K562 (cell line): ENCODE results near the gene ARHGDIA. TPM values are rescaled to one million over a fixed set of nuclear protein-coding genes. Genes with fewer than 3 reads are reported as not detected.

Source experiments
- CEBPZ ChIP-seq: fragments of 150-350 bp; IDR thresholded peaks from 2 replicates; pipeline ENCODE4 v1.6.1; 2014; ENCODE audit warnings: low read depth, mild to moderate bottlenecking, low read length, borderline replicate concordance
- ETS2 ChIP-seq: IDR thresholded peaks from 2 replicates; pipeline ENCODE4 v1.6.1; 2016; ENCODE audit warnings: borderline replicate concordance, missing genetic modification characterization, mild to moderate bottlenecking, moderate library complexity, missing compliant biosample characterization; ENCODE audit not compliant: poor library complexity, severe bottlenecking
- FOXK1 ChIP-seq: sonication (generic); formaldehyde crosslinking; IDR thresholded peaks from 2 replicates; pipeline ENCODE4 v1.8.0; 2022; ENCODE audit warnings: missing genetic modification reagents, mild to moderate bottlenecking, borderline replicate concordance
- NONO ChIP-seq, 2 experiments: fragments of 200-400 bp in 1 of 2; fragments of 450-650 bp in 1 of 2; formaldehyde crosslinking in 1 of 2; IDR thresholded peaks; 2 replicates each; pipeline ENCODE4 v1.6.1; 2017; ENCODE audit warnings: low read depth in 2 of 2, mild to moderate bottlenecking in 2 of 2, moderate library complexity in 2 of 2, low read length in 1 of 2
- PML ChIP-seq: IDR thresholded peaks from 2 replicates; pipeline ENCODE4 v1.6.1; 2012; ENCODE audit warnings: low read length, inconsistent platforms
- PTBP1 ChIP-seq: fragments of 200-400 bp; formaldehyde crosslinking; IDR thresholded peaks from 2 replicates; pipeline ENCODE4 v1.6.1; 2017; ENCODE audit warnings: low read depth, low read length
- RBBP5 ChIP-seq: fragments of 200-600 bp; sonication (generic); IDR thresholded peaks from 2 replicates; pipeline ENCODE4 v1.6.1; 2012; ENCODE audit warnings: borderline replicate concordance, mild to moderate bottlenecking, low read length, control low read depth, inconsistent platforms; ENCODE audit not compliant: insufficient read depth, poor library complexity, severe bottlenecking
- RFX7 ChIP-seq: fragments of 250-450 bp; sonication (Bioruptor Pico); IDR thresholded peaks from 2 replicates; pipeline ENCODE4 v1.5.1; 2021; ENCODE audit warnings: mild to moderate bottlenecking
- SAFB ChIP-seq: fragments of 200-400 bp; formaldehyde crosslinking; IDR thresholded peaks from 2 replicates; pipeline ENCODE4 v1.6.1; 2017; ENCODE audit warnings: low read depth, low read length, borderline replicate concordance
- ZC3H4 ChIP-seq: sonication (generic); formaldehyde crosslinking; IDR thresholded peaks from 2 replicates; pipeline ENCODE4 v1.9.0; 2021; ENCODE audit warnings: missing genetic modification reagents, borderline replicate concordance
- ZNF699 ChIP-seq: fragments of 250-450 bp; sonication (Bioruptor Pico); IDR thresholded peaks from 2 replicates; pipeline ENCODE4 v1.8.0; 2021; ENCODE audit warnings: mild to moderate bottlenecking, moderate library complexity; ENCODE audit not compliant: insufficient replicate concordance
- ZNF76 ChIP-seq: fragments of 250-450 bp; sonication (Bioruptor Pico); IDR thresholded peaks from 2 replicates; pipeline ENCODE4 v1.4.0; 2020; ENCODE audit warnings: mild to moderate bottlenecking, moderate library complexity, borderline replicate concordance
- polyA plus RNA-seq, 8 experiments: library from polyadenylated mRNA; depleted of rRNA in 4 of 8; stranded (reverse) in 5 of 8; unstranded in 3 of 8; fragments of >200 nt; fragmentation: Nextera tagmentation in 2 of 8; fragmentation: Illumina TruSeq in 1 of 8; extraction: Ambion mirVana in 2 of 8; extraction: Trizol in 1 of 8; gene quantifications; 2 replicates each; pipeline versions ENCODE4 v1.2.1 to v1.2.3, GENCODE V29; 2011 to 2014; ENCODE audit warnings: inconsistent platforms in 1 of 8, missing spikeins in 1 of 8
- total RNA-seq, 7 experiments: library from RNA; depleted of rRNA in 6 of 7; stranded (reverse); fragments of >200 nt in 6 of 7; fragmentation: Illumina TruSeq in 2 of 7; extraction: Trizol in 2 of 7; gene quantifications; 2 replicates each; pipeline versions ENCODE4 v1.2.1 to v1.2.3, GENCODE V29; 2011 to 2021; ENCODE audit warnings: low replicate concordance in 1 of 7
- TF ChIP-seq, protein P1 (sequence below), 2 experiments: fragments of 150-350 bp in 1 of 2; IDR thresholded peaks; 2 replicates each; pipeline ENCODE4 v1.6.1; 2012 to 2016; ENCODE audit warnings: low read depth in 2 of 2, low read length in 2 of 2, mild to moderate bottlenecking in 1 of 2, moderate library complexity in 1 of 2

The ARHGDIA gene
- total and polyA plus RNA-seq, 9 of the 15 experiments (the other 6 are each of a cell fraction or from before 2014, with no cell fraction given): 9.6 to 340 (median 97.6) TPM

- TF ChIP-seq ZNF76 (CRISPR knock-in tag) (no peak), RFX7 (CRISPR knock-in tag) (no peak), ETS2 (tag) (no peak), SAFB (peak; percentile 42; the same call in 1 of the 2 replicates), CEBPZ (no peak), ZNF699 (CRISPR knock-in tag) (no peak), PTBP1 (no peak), NONO (IDR thresholded peaks at IDR 0.05; ENCODE audit: low read depth in 2 of 2, low read length in 1 of 2) (peak; percentile 34 to 48; a peak in 2 of 4 replicates), RBBP5 (no peak), PML (no peak), FOXK1 (CRISPR knock-in tag) (no peak), ZC3H4 (CRISPR knock-in tag) (peak; percentile 47; the same call in 1 of the 2 replicates)
- TF ChIP-seq, protein P1, sequence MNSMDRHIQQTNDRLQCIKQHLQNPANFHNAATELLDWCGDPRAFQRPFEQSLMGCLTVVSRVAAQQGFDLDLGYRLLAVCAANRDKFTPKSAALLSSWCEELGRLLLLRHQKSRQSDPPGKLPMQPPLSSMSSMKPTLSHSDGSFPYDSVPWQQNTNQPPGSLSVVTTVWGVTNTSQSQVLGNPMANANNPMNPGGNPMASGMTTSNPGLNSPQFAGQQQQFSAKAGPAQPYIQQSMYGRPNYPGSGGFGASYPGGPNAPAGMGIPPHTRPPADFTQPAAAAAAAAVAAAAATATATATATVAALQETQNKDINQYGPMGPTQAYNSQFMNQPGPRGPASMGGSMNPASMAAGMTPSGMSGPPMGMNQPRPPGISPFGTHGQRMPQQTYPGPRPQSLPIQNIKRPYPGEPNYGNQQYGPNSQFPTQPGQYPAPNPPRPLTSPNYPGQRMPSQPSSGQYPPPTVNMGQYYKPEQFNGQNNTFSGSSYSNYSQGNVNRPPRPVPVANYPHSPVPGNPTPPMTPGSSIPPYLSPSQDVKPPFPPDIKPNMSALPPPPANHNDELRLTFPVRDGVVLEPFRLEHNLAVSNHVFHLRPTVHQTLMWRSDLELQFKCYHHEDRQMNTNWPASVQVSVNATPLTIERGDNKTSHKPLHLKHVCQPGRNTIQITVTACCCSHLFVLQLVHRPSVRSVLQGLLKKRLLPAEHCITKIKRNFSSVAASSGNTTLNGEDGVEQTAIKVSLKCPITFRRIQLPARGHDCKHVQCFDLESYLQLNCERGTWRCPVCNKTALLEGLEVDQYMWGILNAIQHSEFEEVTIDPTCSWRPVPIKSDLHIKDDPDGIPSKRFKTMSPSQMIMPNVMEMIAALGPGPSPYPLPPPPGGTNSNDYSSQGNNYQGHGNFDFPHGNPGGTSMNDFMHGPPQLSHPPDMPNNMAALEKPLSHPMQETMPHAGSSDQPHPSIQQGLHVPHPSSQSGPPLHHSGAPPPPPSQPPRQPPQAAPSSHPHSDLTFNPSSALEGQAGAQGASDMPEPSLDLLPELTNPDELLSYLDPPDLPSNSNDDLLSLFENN (IDR thresholded peaks at IDR 0.05; ENCODE audit: low read depth in 2 of 2, low read length in 2 of 2): no peak
Measured at GRCh38 chr17:81869221-81870130, 1.7 kb downstream of the ARHGDIA start (continued).
